Stimulated activated CD4-positive, alpha-beta T cell treated with anti-CD3 and anti-CD28 coated beads, Interleukin-4, amount 100 ng/mL, for 4 hours (primary cell): Measurements from ENCODE around the gene SPANXN2.
"Not testable (repeated sequence)": the region's sequence is repeated elsewhere in the genome, so short reads cannot be mapped to it uniquely, and the experiment has no call there.

ENCODE experiments used
- DNase-seq, 2 experiments: peaks; one replicate each; pipeline ENCODE4 v3.0.0-alpha.2; 2020

Gene SPANXN2, protein sequence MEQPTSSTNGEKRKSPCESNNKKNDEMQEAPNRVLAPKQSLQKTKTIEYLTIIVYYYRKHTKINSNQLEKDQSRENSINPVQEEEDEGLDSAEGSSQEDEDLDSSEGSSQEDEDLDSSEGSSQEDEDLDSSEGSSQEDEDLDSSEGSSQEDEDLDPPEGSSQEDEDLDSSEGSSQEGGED

GRCh38 chrX:143720652-143721051, at the start of gene SPANXN2:
SPANXN2 (minus strand) TSS chrX:143720752; CDS start chrX:143720668, 84 bp downstream.
- not testable (repeated sequence) for DNase-seq

- no peak for DNase-seq
Observed at GRCh38 chrX:143768976-143769375, 48.4 kb upstream of the SPANXN2 start.

DNA sequence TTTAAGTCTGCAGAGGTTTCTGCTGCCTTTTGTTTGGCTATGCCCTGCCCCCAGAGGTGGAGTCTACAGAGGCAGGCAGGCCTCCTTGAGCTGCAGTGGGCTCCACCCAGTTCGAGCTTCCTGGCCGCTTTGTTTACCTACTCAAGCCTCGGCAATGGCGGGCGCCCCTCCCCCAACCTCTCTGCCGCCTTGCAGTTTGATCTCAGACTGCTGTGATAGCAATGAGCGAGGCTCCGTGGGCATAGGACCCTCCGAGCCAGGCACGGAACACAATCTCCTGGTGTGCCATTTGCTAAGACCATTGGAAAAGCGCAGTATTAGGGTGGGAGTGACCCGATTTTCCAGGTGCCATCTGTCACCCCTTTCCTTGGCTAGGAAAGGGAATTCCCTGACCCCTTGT, 47.2 kb upstream of the SPANXN2 start:
- not testable (repeated sequence) for DNase-seq

- DNase-seq: no peak
Observed at GRCh38 chrX:143757887-143758286, 37.3 kb upstream of the SPANXN2 start.

DNA sequence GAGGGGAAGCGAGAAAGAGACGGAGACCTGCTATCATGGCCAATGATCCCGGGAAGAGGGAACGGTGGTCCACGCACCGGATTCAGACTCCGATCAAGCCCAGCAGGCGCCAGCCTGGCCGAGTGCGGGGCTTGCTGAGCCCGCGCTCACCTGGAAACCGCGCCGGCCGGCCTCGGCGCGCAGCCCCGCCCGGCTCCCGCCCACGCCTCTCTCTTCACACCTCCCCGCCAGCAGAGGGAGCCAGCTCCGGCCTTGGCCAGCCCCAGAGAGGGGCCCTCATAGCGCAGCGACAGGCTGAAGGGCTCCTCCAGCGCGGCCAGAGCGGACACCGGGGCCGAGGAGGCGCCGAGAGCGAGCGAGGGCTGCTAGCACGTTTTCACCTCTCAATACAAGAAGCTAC, 36.8 kb upstream of the SPANXN2 start:
- DNase-seq: no peak

DNA sequence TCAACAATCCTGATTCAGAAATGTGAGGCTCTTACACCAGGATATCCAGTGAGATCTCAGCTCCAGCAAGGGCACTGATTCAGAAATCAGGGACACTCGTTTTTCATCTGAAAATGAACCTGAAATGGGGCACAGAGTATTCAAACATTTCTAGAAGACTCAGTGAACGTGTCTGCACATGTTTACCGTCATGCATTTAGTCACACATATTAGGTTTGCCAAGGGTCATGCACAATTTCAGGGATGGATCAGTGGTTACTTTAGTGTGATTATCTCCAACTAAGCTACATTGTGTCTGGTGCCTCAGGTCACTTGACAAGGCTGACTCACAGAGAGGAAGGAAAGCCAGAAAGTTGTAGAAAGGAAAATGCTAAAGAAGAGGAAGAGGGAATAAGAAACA, 33.6 kb upstream of the SPANXN2 start:
- DNase-seq: no peak

- DNase-seq: no peak
Observed at GRCh38 chrX:143733866-143734265, 13.3 kb upstream of the SPANXN2 start.

DNA sequence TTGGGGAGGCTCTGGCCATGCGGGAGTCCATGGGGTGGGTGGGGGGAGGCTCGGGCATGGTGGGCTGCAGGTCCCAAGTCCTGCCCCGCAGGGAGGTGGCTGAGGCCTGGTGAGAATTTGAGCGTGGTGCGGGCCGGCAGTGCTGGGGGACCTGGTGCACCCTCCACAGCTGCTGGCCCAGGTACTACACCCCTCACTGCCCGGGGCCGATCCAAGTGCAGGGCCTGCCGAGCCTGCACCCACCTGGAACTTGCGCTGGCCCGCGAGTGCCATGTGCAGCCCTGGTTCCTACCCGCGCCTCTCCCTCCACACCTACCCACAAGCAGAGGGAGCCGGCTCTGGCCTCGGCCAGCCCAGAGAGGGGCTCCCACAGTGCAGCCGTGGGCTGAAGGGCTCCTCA, 5.7 kb upstream of the SPANXN2 start:
- DNase-seq: no peak

GRCh38 chrX:143701460-143701859, 19.1 kb downstream of the SPANXN2 start:
- DNase-seq: no peak

DNA sequence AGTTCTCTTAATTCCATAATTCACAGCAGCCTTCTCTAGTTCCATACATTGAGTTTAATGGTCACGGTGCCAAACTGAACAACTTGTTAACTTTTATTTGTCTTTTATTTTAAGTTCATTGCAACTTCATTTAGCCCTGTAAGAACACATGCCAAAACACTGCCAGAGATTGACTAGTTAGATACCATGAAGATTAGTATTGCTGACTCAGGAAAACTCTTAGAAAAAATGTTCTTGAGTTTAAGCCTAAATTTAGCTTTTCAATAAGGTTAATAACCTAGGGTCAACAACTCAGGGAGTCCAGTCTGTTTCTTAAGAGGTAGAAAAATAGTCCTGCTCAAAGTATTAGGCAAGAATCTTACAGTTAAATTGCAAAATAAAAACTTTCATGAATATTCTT, 25.7 kb downstream of the SPANXN2 start:
- DNase-seq: no peak

DNA sequence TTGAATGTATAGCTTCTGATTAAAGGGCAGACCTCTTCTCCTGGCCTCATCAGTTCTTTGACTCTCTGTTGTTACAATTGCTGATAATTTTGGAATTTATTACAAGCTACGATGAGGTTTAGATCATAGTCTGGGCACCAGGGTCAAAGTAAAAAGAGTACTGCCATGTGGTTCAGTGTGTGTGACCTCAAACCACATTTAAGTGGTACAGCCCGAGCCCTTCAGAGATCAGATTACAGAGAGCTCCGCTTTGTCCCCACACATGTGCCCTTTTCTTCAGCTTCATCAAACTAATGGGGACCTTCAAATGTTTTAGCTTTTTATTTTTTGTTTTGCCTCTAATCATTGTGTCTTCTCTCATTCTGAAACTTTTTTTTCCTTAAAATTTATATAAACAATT, 37.1 kb downstream of the SPANXN2 start:
- DNase-seq: no peak

DNA sequence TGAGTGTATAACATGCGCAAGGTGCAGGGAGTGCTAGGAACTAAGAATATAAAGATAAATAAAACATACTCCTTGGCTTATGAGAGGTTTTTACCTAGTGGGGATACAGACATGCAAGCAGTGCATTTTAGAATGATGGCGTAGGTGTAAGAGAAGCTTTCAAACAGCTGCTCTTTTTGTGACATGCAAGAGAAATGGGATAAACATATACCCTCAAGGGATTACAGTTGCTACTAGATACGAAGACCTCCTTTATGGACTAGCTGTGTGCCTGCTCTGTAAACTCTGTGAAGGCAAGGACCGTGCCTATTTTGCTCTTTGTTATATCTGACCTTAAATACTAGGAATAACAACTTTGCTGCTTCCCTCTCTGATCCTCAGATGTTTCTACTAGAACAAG, 45.6 kb downstream of the SPANXN2 start:
- DNase-seq: no peak

DNA sequence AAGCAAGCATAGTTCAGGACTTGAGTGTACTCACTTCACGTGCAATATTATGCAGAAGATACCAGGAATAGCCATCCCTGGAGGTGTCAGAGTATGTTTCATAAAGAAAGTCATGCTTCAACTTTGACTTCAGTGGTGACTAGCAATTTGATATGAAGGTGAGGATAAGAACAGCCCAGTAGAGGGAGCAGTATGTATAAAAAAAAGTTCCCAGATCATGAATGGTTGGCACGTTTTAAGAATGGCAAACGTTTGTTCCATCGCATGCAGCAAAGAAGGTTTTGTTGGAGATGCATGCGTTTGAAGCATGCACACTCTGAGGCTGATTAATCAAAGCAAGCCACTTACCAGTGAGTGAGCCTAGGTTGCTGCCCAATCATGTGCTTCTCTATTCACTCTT, 51.2 kb downstream of the SPANXN2 start:
- DNase-seq: no peak

DNA sequence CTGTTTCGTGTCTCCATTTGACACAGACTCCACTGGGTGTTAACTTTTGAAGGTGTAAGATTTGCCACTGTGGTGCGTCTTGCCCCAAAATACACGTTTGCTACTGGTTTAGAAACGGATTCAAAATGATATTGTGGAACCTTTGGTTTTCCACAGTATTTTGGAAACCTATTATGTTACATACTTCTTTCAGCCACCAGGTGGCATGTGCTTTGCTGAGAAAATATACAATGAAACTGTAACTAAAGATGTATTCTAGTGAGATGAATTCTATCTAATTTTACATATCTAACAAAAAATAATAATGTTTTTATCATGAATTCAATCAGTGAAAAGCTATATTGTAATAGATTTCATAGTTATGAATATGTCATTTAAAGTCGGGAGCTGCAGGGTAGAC, 56.2 kb downstream of the SPANXN2 start:
- no peak for DNase-seq

- no peak for DNase-seq
Observed at GRCh38 chrX:143663755-143664154, 56.8 kb downstream of the SPANXN2 start.
